GM23338 (cell line): ENCODE results near the gene SMG6.

Experiments
- CREB1 ChIP-seq: fragments of 250-450 bp; sonication (Bioruptor Pico); IDR thresholded peaks from 2 replicates; pipeline ENCODE4 v1.5.0; 2020; ENCODE audit warnings: low read depth, mild to moderate bottlenecking, moderate library complexity
- CTCF ChIP-seq, 2 experiments: fragments of 200-600 bp in 1 of 2; sonication (generic) in 1 of 2; conservative IDR thresholded peaks; 2 replicates each; pipeline versions ENCODE4 v1.5.1 to v1.6.1; 2016 to 2017; ENCODE audit warnings: antibody characterized with exemption in 2 of 2, low read depth in 2 of 2, mild to moderate bottlenecking in 2 of 2, moderate library complexity in 1 of 2
- EZH2 ChIP-seq: fragments of 200-600 bp; sonication (generic); IDR thresholded peaks from one replicate; pipeline ENCODE4 v1.8.0; 2017; ENCODE audit warnings: antibody characterized with exemption, mild to moderate bottlenecking, low read depth; ENCODE audit not compliant: unreplicated experiment
- EZH2phosphoT487 ChIP-seq: fragments of 200-600 bp; sonication (generic); IDR thresholded peaks from one replicate; pipeline ENCODE4 v1.8.1; 2018; ENCODE audit warnings: antibody characterized with exemption; ENCODE audit not compliant: unreplicated experiment
- JUNB ChIP-seq: IDR thresholded peaks from one replicate; pipeline ENCODE4 v1.6.1; 2016; ENCODE audit warnings: antibody characterized with exemption; ENCODE audit not compliant: unreplicated experiment
- NANOG ChIP-seq: IDR thresholded peaks from 2 replicates; pipeline ENCODE4 v1.6.1; 2016; ENCODE audit warnings: antibody characterized with exemption, borderline replicate concordance
- POLR2AphosphoS5 ChIP-seq: IDR thresholded peaks from 2 replicates; pipeline ENCODE4 v1.6.1; 2016; ENCODE audit warnings: antibody characterized with exemption, low read depth
- REST ChIP-seq: IDR thresholded peaks from one replicate; pipeline ENCODE4 v1.6.1; 2018; ENCODE audit warnings: antibody characterized with exemption; ENCODE audit not compliant: unreplicated experiment
- ZNF114 ChIP-seq: fragments of 250-450 bp; sonication (Bioruptor Pico); IDR thresholded peaks from 2 replicates; pipeline ENCODE4 v1.5.0; 2020; ENCODE audit warnings: mild to moderate bottlenecking, moderate library complexity

- TF ChIP-seq CTCF (conservative IDR thresholded peaks at IDR 0.05; ENCODE audit: low read depth in 2 of 2) (no peak), EZH2phosphoT487 (no peak), REST (no peak), JUNB (no peak), EZH2 (no peak), NANOG (no peak), POLR2AphosphoS5 (no peak), CREB1 (no peak), ZNF114 (CRISPR knock-in tag) (no peak)
Measured at GRCh38 chr17:2233441-2233947, 70.1 kb downstream of the SMG6 start.
